SK-N-MC (cell line): Measurements from ENCODE around the gene FXYD2.

ENCODE experiments used
- DNase-seq: peaks from one replicate; pipeline ENCODE4 v3.0.0-alpha.2; 2011; ENCODE audit warnings: low read depth, low spot score
- H3K27ac ChIP-seq: fragments of 200-600 bp; sonication (generic); 2 replicates; pipeline ENCODE4 v1.5.1; 2016; ENCODE audit warnings: mixed run types
- H3K36me3 ChIP-seq: fragments of 200-600 bp; sonication (generic); 2 replicates; pipeline ENCODE4 v1.6.1; 2017; ENCODE audit warnings: antibody characterized with exemption, low read length, mixed read lengths; ENCODE audit not compliant: insufficient read depth
- H3K4me3 ChIP-seq: fragments of 200-600 bp; sonication (generic); 2 replicates; pipeline ENCODE4 v1.5.1; 2016
- H3K9ac ChIP-seq: fragments of 200-600 bp; sonication (generic); 2 replicates; pipeline ENCODE4 v1.8.0; 2017; ENCODE audit warnings: mixed run types, mixed read lengths; ENCODE audit not compliant: insufficient read length
- H3K9me3 ChIP-seq: fragments of 200-600 bp; sonication (generic); 2 replicates; pipeline ENCODE4 v1.6.1; 2017; ENCODE audit warnings: low read depth, mild to moderate bottlenecking, antibody characterized with exemption, low read length, moderate library complexity, mixed read lengths
- EZH2 ChIP-seq: fragments of 200-600 bp; sonication (generic); IDR thresholded peaks from one replicate; pipeline ENCODE4 v1.6.1; 2017; ENCODE audit warnings: antibody characterized with exemption
- FOXP2 ChIP-seq: optimal IDR thresholded peaks from 2 replicates; pipeline ENCODE3; 2011; ENCODE audit warnings: mild to moderate bottlenecking, moderate library complexity; ENCODE audit not compliant: insufficient read depth; ENCODE audit errors: extremely low read length, control extremely low read depth
- POLR2AphosphoS5 ChIP-seq: IDR thresholded peaks from 2 replicates; pipeline ENCODE4 v1.6.1; 2012; ENCODE audit warnings: mild to moderate bottlenecking, low read depth, low read length, borderline replicate concordance

FXYD2 gene

GRCh38 chr11:117794135-117794534 lies 30.4 kb downstream of the FXYD2 start:
- H3K9ac ChIP-seq = no peak overlapping the region
- DNase-seq = no peak
- TF ChIP-seq FOXP2 (no peak), EZH2 (no peak), POLR2AphosphoS5 (no peak)

GRCh38 chr11:117793583-117793982 lies 31.0 kb downstream of the FXYD2 start:
- no peak for DNase-seq
- Histone ChIP-seq H3K9ac (no peak overlapping the region), H3K4me3 (no peak overlapping the region), H3K36me3 (no peaks in the 10 kb centered on the region), H3K27ac (no peak overlapping the region), H3K9me3 (no peaks in the 10 kb centered on the region)
- TF ChIP-seq POLR2AphosphoS5 = no peak
- TF ChIP-seq EZH2 = no peak
- TF ChIP-seq FOXP2 = no peak

More at GRCh38 chr11:117794135-117794534, 30.4 kb downstream of the FXYD2 start:
- H3K4me3 ChIP-seq = no peak overlapping the region
- H3K9me3 ChIP-seq = no peaks in the 10 kb centered on the region
- H3K36me3 ChIP-seq = no peaks in the 10 kb centered on the region
- H3K27ac ChIP-seq = no peak overlapping the region

GRCh38 chr11:117792992-117793391 lies 31.6 kb downstream of the FXYD2 start:
- TF ChIP-seq FOXP2 (no peak), POLR2AphosphoS5 (no peak), EZH2 (no peak)
- Histone ChIP-seq H3K9ac (no peak overlapping the region), H3K36me3 (no peaks in the 10 kb centered on the region), H3K9me3 (no peaks in the 10 kb centered on the region), H3K4me3 (no peak overlapping the region), H3K27ac (no peak overlapping the region)
- DNase-seq = no peak

- Histone ChIP-seq H3K9ac (no peak overlapping the region), H3K36me3 (no peaks in the 10 kb centered on the region), H3K4me3 (no peak overlapping the region), H3K9me3 (no peaks in the 10 kb centered on the region), H3K27ac (no peak overlapping the region)
- no peak for DNase-seq
- TF ChIP-seq POLR2AphosphoS5 (no peak), EZH2 (no peak), FOXP2 (no peak)
Measured at GRCh38 chr11:117792241-117792640, 32.3 kb downstream of the FXYD2 start.

GRCh38 chr11:117790279-117790678 lies 34.3 kb downstream of the FXYD2 start:
- Histone ChIP-seq H3K27ac (no peak overlapping the region), H3K36me3 (no peaks in the 10 kb centered on the region), H3K9ac (no peak overlapping the region), H3K4me3 (no peak overlapping the region), H3K9me3 (no peaks in the 10 kb centered on the region)
- no peak for TF ChIP-seq POLR2AphosphoS5
- DNase-seq = no peak

GRCh38 chr11:117789241-117789640 lies 35.3 kb downstream of the FXYD2 start:
- H3K9me3 ChIP-seq = no peaks in the 10 kb centered on the region

GRCh38 chr11:117786135-117786870 lies 38.2 kb downstream of the FXYD2 start:
- no peak overlapping the region for H3K9ac ChIP-seq
- H3K9me3 ChIP-seq = no peaks in the 10 kb centered on the region
- no peak for TF ChIP-seq POLR2AphosphoS5
- TF ChIP-seq FOXP2 = no peak
- no peak for TF ChIP-seq EZH2
- no peaks in the 10 kb centered on the region for H3K36me3 ChIP-seq
- no peak overlapping the region for H3K27ac ChIP-seq
- DNase-seq = no peak
- no peak overlapping the region for H3K4me3 ChIP-seq

More at GRCh38 chr11:117789241-117789640, 35.3 kb downstream of the FXYD2 start:
- TF ChIP-seq FOXP2 (no peak), EZH2 (no peak), POLR2AphosphoS5 (no peak)
- no peaks in the 10 kb centered on the region for H3K36me3 ChIP-seq
- no peak overlapping the region for H3K27ac ChIP-seq
- DNase-seq = no peak
- H3K9ac ChIP-seq = no peak overlapping the region
- no peak overlapping the region for H3K4me3 ChIP-seq

- Histone ChIP-seq H3K36me3 (no peaks in the 10 kb centered on the region), H3K27ac (no peak overlapping the region), H3K4me3 (no peak overlapping the region), H3K9ac (no peak overlapping the region), H3K9me3 (no peaks in the 10 kb centered on the region)
- TF ChIP-seq EZH2 = no peak
- no peak for TF ChIP-seq FOXP2
- TF ChIP-seq POLR2AphosphoS5 = no peak
- no peak for DNase-seq
Measured at GRCh38 chr11:117782101-117782500, 42.4 kb downstream of the FXYD2 start.

GRCh38 chr11:117781627-117782026 lies 42.9 kb downstream of the FXYD2 start:
- Histone ChIP-seq H3K4me3 (no peak overlapping the region), H3K9ac (no peak overlapping the region), H3K36me3 (no peaks in the 10 kb centered on the region), H3K9me3 (no peaks in the 10 kb centered on the region), H3K27ac (no peak overlapping the region)
- DNase-seq = no peak
- TF ChIP-seq FOXP2 (no peak), EZH2 (no peak), POLR2AphosphoS5 (no peak)
